Loucy (cell line): ENCODE results near the gene PRM1.
A peak's percentile ranks its signal among the peaks of the same experiment; 100 is the strongest.

Experiments used
- H2AFZ ChIP-seq: fragments of 200-600 bp; sonication (generic); 2 replicates; pipeline ENCODE4 v1.6.0; 2016; ENCODE audit warnings: antibody characterized with exemption, mild to moderate bottlenecking, low read length, moderate library complexity
- H3F3A ChIP-seq: fragments of 200-600 bp; 2 replicates; pipeline ENCODE4 v1.6.0; 2016; ENCODE audit warnings: antibody characterized with exemption, low read depth, mild to moderate bottlenecking
- H3K27me3 ChIP-seq: fragments of 200-600 bp; sonication (generic); 2 replicates; pipeline ENCODE4 v1.6.1; 2014; ENCODE audit warnings: low read length, mild to moderate bottlenecking; ENCODE audit not compliant: insufficient read depth, poor library complexity, severe bottlenecking
- H3K36me3 ChIP-seq: fragments of 200-600 bp; sonication (generic); 2 replicates; pipeline ENCODE4 v1.6.1; 2016; ENCODE audit warnings: low read length; ENCODE audit not compliant: insufficient read depth
- H3K4me1 ChIP-seq: fragments of 200-600 bp; sonication (generic); 2 replicates; pipeline ENCODE4 v1.5.1; 2014; ENCODE audit warnings: low read length, mild to moderate bottlenecking; ENCODE audit not compliant: insufficient read depth, poor library complexity, severe bottlenecking
- H3K4me2 ChIP-seq: fragments of 200-600 bp; sonication (generic); 2 replicates; pipeline ENCODE4 v1.6.0; 2014; ENCODE audit warnings: antibody characterized with exemption, low read length, low read depth, mild to moderate bottlenecking; ENCODE audit not compliant: poor library complexity, severe bottlenecking
- H3K4me3 ChIP-seq: fragments of 200-600 bp; sonication (generic); 2 replicates; pipeline ENCODE4 v1.5.1; 2014; ENCODE audit warnings: low read length, mild to moderate bottlenecking, mixed read lengths; ENCODE audit not compliant: poor library complexity, severe bottlenecking
- H3K79me2 ChIP-seq: fragments of 200-600 bp; sonication (generic); 2 replicates; pipeline ENCODE4 v1.6.1; 2014; ENCODE audit warnings: low read length; ENCODE audit not compliant: insufficient read depth
- H3K9ac ChIP-seq: fragments of 200-600 bp; sonication (generic); 2 replicates; pipeline ENCODE4 v1.6.0; 2014; ENCODE audit warnings: mild to moderate bottlenecking, low read depth, low read length, moderate library complexity; ENCODE audit not compliant: poor library complexity, severe bottlenecking
- H3K9me2 ChIP-seq: fragments of 200-600 bp; sonication (generic); replicated peaks from 2 replicates; pipeline ENCODE4 v1.6.1; 2016; ENCODE audit warnings: low read depth, low read length, mixed read lengths
- H3K9me3 ChIP-seq: fragments of 200-600 bp; sonication (generic); 2 replicates; pipeline ENCODE4 v1.6.1; 2014; ENCODE audit warnings: mild to moderate bottlenecking, antibody characterized with exemption, low read length, low read depth; ENCODE audit not compliant: insufficient read depth
- H4K20me1 ChIP-seq: fragments of 200-600 bp; sonication (generic); 2 replicates; pipeline ENCODE4 v1.6.0; 2014; ENCODE audit warnings: antibody characterized with exemption, low read length, mild to moderate bottlenecking; ENCODE audit not compliant: insufficient read depth, poor library complexity, severe bottlenecking
- EZH2phosphoT487 ChIP-seq: fragments of 200-600 bp; IDR thresholded peaks from 2 replicates; pipeline ENCODE4 v1.6.1; 2018; ENCODE audit warnings: antibody characterized with exemption, mild to moderate bottlenecking, moderate library complexity, borderline replicate concordance
- TF ChIP-seq, protein P1 (sequence below): fragments of 200-600 bp; sonication (generic); conservative IDR thresholded peaks from 2 replicates; pipeline ENCODE4 v1.5.1; 2014; ENCODE audit warnings: mild to moderate bottlenecking, antibody characterized with exemption, low read length

PRM1 gene

GRCh38 chr16:11310634-11310977 is 29.5 kb upstream of the PRM1 start:
- 0 out of 2 replicates have a peak overlapping the region, but pooled peaks have one; percentile 69 for H2AFZ ChIP-seq
- H3K4me1 ChIP-seq: peaks cover 35% of the 10 kb centered on the region
- H3K36me3 ChIP-seq: no peaks in the 10 kb centered on the region
- no peaks in the 10 kb centered on the region for H3K27me3 ChIP-seq
- H3K9ac ChIP-seq: no peak overlapping the region
- peak overlapping the region; percentile 51 for H3K4me2 ChIP-seq
- TF ChIP-seq, protein P1, sequence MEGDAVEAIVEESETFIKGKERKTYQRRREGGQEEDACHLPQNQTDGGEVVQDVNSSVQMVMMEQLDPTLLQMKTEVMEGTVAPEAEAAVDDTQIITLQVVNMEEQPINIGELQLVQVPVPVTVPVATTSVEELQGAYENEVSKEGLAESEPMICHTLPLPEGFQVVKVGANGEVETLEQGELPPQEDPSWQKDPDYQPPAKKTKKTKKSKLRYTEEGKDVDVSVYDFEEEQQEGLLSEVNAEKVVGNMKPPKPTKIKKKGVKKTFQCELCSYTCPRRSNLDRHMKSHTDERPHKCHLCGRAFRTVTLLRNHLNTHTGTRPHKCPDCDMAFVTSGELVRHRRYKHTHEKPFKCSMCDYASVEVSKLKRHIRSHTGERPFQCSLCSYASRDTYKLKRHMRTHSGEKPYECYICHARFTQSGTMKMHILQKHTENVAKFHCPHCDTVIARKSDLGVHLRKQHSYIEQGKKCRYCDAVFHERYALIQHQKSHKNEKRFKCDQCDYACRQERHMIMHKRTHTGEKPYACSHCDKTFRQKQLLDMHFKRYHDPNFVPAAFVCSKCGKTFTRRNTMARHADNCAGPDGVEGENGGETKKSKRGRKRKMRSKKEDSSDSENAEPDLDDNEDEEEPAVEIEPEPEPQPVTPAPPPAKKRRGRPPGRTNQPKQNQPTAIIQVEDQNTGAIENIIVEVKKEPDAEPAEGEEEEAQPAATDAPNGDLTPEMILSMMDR: no peak
- TF ChIP-seq EZH2phosphoT487: no peak
- no peaks in the 10 kb centered on the region for H3K9me3 ChIP-seq
- peak overlapping the region; percentile 39 for H3K4me3 ChIP-seq
- no peaks in the 10 kb centered on the region for H3F3A ChIP-seq
- H3K79me2 ChIP-seq: no peaks in the 10 kb centered on the region
- H4K20me1 ChIP-seq: no peaks in the 10 kb centered on the region
- H3K9me2 ChIP-seq: no peaks in the 10 kb centered on the region

DNA sequence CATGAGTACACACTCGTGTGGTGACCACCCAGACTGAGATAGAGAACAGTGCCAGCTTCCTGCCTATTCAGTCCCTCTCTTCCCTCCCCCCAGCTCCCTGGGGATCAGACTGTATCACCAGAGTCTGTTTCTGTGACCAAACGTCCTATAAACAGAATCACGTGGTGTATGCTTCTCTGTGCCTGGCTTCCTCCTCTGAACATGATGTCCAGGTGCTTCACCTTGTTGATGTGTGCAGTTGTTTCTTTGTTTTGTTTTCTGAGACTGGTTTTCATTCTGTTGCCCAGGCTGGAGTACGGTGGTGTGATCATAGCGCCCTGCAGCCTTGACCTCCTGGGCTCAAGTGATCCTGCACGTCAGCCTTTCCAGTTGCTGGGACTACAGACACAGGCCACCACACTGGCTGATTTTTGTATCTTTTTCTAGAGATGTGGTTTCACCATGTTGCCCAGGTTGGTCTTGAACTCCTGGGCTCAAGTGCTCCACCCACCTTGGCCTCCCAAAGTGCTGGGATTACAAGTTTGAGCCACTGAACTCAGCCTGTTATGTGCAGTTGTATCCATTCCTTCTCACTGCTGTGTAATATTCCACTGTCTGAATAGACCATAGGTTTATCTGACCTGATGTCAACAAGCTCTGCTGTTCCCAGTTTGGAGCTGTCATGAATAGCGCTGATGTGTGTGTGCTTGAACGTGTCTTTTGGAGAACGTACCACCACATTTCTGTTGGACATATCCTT is 28.9 kb upstream of the PRM1 start:
- Histone ChIP-seq H3K9me3 (no peaks in the 10 kb centered on the region), H3K79me2 (no peaks in the 10 kb centered on the region), H3K4me3 (no peak overlapping the region), H3K9me2 (no peaks in the 10 kb centered on the region), H3K36me3 (no peaks in the 10 kb centered on the region), H3K27me3 (no peaks in the 10 kb centered on the region), H3K4me2 (peak overlapping the region; percentile 51), H3K9ac (no peak overlapping the region), H4K20me1 (no peaks in the 10 kb centered on the region), H3F3A (no peaks in the 10 kb centered on the region), H3K4me1 (peaks cover 35% of the 10 kb centered on the region), H2AFZ (no peak overlapping the region; the same call in 1 of the 2 replicates)
- TF ChIP-seq EZH2phosphoT487: no peak
- TF ChIP-seq, protein P1: no peak

- H3K79me2 ChIP-seq: no peaks in the 10 kb centered on the region
- H3K36me3 ChIP-seq: no peaks in the 10 kb centered on the region
- H3K27me3 ChIP-seq: no peaks in the 10 kb centered on the region
- no peaks in the 10 kb centered on the region for H3K9me3 ChIP-seq
- H3K4me1 ChIP-seq: peaks cover 35% of the 10 kb centered on the region
- no peak for TF ChIP-seq EZH2phosphoT487
- TF ChIP-seq, protein P1: no peak
- no peak overlapping the region for H3K4me2 ChIP-seq
- H3F3A ChIP-seq: no peaks in the 10 kb centered on the region
- H3K9ac ChIP-seq: no peak overlapping the region
- no peaks in the 10 kb centered on the region for H4K20me1 ChIP-seq
- no peaks in the 10 kb centered on the region for H3K9me2 ChIP-seq
- no peak overlapping the region for H2AFZ ChIP-seq
- no peak overlapping the region for H3K4me3 ChIP-seq
Observed at GRCh38 chr16:11308493-11309283, 27.6 kb upstream of the PRM1 start.
